GM19328 (cell line): ENCODE measurements around the gene AVPR2.

Source experiments
- ATAC-seq: cut with Tn5 transposase; IDR thresholded peaks from one replicate; pipeline ENCODE4 v1.9.1; 2021; ENCODE audit warnings: mild to moderate bottlenecking, moderate library complexity; ENCODE audit not compliant: unreplicated experiment

Gene AVPR2

GRCh38 chrX:153884590-153884989 is 19.9 kb upstream of the AVPR2 start:
- no peak for ATAC-seq

GRCh38 chrX:153885208-153885787 is 19.2 kb upstream of the AVPR2 start:
- no peak for ATAC-seq

DNA sequence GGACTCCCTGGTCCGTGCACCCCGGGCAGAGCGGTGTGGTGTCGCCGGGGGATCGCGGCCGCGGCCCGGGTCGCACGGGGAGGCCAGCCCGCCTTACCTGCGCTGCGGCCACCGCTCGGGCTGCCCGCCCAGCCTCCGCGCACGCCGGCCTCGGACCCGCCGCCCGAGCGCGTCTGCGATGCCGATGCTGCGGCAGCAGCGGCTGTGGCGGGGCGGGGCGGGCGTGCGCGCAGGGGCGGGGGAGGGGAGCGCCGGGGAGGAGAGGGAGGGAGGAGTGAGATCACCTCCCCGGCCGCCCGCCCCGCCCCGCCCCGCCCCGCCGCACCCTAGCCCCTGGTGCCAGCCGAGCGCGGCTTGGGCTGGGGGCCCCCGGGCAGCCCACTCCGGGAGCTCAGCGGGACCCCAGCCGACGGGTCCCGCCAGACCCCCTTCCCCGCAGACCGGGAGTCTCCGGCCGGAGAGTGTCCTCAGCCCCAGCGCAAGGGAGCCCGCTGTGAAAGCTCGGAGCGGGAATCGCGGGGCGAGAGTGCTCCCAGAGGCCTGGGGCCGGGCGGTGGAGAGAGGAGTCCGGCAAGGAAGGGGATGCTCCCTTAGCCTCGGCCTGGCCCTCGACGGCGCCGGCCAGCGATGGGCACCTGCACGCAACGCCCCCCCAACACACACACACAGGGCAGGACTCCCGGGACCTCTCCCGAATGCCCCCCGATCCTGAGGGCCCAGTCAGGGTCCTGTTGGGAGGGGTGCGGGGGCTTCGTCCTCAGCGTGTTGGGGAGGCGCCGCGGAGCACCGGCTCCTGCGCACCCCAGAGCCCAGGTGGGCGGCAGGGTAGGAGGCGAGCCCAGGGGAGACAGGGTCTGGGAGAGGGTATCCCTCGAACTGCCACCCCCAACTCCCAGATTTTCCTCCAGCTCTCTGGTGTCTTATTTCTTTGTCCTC is 18.2 kb upstream of the AVPR2 start, which contains the start of gene L1CAM:
Gene L1CAM, minus strand, starts transcription at position 206 of the 936 bp plus-strand sequence. CDS start 10,337 bp downstream, outside the sequence.
- ATAC-seq, result no peak

DNA sequence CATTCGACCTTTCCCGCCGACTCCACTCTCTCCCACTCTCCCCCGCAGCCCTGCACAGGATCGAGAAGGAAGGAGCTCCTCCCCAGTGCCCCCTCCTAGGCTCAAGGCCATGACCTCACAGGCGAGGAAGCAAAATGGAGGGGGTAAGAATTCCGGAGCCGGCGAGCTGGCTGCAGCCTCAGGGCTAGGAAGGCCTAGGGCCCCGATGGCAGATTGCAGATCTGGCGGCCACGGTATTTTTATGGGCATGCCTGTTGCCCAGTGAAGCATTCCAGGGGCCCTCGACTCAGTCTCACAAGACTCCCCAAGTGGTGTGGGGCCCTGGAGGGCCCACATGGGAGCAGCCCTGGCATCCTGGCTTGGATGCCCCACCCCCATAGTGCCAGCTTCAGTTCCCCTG is 17.6 kb upstream of the AVPR2 start:
- no peak for ATAC-seq

DNA sequence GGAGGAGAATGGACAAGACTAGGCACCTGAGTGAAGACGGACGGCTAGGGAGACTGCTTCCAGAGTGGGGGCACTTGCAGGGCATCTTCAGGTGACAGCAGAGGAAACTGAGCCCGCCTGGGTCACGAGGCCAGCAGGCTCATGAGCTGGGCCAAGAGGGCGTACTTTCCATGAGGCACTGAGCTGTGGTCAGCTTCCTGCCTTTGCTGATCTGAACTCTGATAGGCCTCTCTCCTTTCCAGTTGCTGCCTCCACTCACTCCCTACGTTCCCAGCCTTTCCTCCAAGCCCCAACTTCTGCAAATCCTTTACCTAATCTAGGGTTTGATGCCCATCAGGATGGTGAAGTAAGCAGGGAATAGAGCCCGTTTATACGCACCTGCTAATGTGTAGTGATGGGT is 17.1 kb upstream of the AVPR2 start:
- no peak for ATAC-seq

DNA sequence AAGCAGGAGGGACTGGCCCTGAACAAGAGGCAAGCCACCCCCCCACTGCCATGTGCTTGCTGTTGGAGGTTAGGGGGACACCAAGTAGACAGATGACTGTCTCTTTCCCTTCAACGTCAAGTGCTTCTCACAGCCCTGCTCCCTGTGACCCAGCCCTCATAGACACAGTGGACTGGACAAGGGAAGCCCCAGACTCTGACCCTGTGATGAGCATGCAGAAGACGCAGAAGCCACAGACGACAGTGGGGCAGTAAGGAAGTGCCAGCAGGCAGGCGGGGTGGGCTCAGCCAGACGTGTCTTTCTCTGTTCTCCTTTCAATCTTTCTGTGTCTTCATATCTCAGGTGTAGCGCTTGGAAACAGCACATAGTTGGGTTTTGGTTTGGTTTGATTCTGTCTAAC is 16.1 kb upstream of the AVPR2 start:
- ATAC-seq, result no peak

- ATAC-seq, result no peak
These were observed 15.3 kb upstream of the AVPR2 start for GRCh38 chrX:153889123-153889522.

DNA sequence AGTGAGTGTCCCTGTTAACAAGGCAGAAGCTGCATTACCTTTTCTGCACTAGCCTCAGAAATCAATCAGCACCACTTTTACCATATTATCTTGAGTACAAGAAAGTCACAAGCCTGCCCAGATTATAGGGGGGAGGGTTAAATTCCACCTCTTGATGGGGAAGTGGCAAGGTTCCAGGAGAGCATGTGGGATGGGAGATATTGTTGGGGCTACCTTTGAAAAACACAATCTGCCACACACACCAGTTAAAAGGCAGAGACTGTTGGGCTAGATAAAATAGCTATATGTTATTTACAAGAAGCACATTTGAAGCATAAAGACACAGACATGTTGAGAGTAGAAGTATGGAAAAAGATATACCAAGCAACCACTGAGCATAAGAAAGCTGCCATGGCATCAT is 6.6 kb upstream of the AVPR2 start:
- no peak for ATAC-seq

DNA sequence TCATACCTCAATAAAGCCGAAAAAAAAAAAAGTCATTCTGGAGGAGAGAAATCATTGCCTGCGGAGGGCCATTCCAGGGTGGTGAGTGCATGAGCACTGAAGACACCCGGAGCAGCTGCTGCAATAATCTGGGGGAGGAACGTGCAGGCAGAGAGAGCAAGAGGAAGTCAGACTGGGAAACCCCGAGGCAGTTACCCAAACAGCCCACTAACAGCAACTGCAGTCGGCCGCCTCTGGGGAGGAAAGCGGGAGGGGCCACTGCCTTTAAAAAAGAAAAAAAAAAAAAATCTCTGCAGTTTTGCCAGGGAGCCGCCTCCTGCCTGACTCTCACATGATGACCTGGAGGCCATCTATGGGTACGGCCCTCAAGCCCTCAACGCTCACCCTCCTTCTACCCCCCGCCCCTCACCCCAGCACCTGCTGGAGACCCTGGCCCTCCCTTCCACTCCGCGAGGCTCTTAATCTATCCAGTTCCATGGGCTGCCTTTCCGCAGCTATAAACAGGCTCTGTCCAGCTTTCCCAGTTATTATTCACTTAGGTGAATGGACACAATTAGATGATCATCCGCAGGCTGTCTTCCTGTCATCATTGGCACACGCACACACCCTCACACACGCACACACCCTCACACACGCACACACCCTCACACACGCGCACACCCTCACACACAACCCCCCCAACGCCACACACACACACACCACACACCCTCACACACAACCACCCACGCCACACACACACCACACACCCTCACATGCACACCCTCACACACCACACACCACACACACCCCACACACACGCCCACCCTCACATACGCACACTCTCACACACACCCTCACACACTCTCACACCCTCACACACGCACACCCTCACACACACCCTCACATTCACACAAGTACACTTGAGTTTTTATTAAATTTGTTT is 3.4 kb upstream of the AVPR2 start:
- ATAC-seq, result no peak

GRCh38 chrX:153901753-153902140 is 2.7 kb upstream of the AVPR2 start:
- ATAC-seq, result no peak

- no peak for ATAC-seq
These were observed 2.1 kb upstream of the AVPR2 start for GRCh38 chrX:153902385-153902784.

GRCh38 chrX:153903238-153903980 is 1.1 kb upstream of the AVPR2 start:
- no peak for ATAC-seq

DNA sequence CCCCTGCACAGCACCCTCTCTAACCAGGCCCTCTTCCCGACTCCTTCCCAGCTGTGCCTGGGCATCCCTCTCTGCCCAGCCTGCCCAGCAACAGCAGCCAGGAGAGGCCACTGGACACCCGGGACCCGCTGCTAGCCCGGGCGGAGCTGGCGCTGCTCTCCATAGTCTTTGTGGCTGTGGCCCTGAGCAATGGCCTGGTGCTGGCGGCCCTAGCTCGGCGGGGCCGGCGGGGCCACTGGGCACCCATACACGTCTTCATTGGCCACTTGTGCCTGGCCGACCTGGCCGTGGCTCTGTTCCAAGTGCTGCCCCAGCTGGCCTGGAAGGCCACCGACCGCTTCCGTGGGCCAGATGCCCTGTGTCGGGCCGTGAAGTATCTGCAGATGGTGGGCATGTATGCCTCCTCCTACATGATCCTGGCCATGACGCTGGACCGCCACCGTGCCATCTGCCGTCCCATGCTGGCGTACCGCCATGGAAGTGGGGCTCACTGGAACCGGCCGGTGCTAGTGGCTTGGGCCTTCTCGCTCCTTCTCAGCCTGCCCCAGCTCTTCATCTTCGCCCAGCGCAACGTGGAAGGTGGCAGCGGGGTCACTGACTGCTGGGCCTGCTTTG is 1.1 kb downstream of the AVPR2 start:
- no peak for ATAC-seq

- ATAC-seq, result no peak
These were observed 1.8 kb downstream of the AVPR2 start for GRCh38 chrX:153906126-153906917.

DNA sequence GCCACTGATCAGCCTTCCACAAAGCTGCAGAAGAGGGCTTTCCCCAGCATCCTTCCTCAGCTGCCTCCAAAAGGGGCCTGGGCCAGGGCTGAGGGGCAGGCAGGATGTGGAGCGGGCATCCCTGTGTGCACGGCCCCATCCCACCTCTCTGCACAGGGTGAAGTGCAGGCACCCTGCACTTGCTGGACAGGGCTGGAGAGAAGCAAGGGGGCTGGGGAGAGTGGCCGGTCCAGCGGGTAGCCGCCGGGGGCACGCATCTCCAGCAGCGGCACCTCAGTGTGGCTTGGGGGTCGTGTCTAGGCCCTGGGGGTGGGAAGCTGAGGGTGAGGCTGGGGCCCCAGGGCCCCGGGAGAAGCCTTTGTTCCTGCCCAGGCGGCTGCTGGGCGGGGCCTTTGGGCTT is 3.0 kb downstream of the AVPR2 start:
- no peak for ATAC-seq

- ATAC-seq, result no peak
These were observed 3.9 kb downstream of the AVPR2 start for GRCh38 chrX:153908219-153908860.

GRCh38 chrX:153909024-153909979 is 4.8 kb downstream of the AVPR2 start:
- ATAC-seq, result no peak

GRCh38 chrX:153909980-153910360 is 5.5 kb downstream of the AVPR2 start:
- ATAC-seq, result no peak
